Nephron progenitor cell (in vitro differentiated cells): ENCODE results near the gene ACTL6B.

ENCODE experiments used
- DNase-seq: peaks from one replicate; pipeline ENCODE4 v3.0.0; 2021
- H3K27ac Mint-ChIP-seq: 2 replicates; pipeline ENCODE4 v1.8.0; 2021; ENCODE audit warnings: mild to moderate bottlenecking, moderate library complexity, mixed read lengths
- H3K27me3 Mint-ChIP-seq: 2 replicates; pipeline ENCODE4 v1.8.0; 2021; ENCODE audit warnings: mild to moderate bottlenecking, low read depth, mixed read lengths; ENCODE audit not compliant: poor library complexity
- H3K36me3 Mint-ChIP-seq: 2 replicates; pipeline ENCODE4 v1.8.0; 2021; ENCODE audit warnings: low read depth, mixed read lengths
- H3K4me1 Mint-ChIP-seq: 2 replicates; pipeline ENCODE4 v1.8.0; 2021; ENCODE audit warnings: mixed read lengths
- H3K4me3 Mint-ChIP-seq: 2 replicates; pipeline ENCODE4 v1.8.0; 2021; ENCODE audit warnings: mild to moderate bottlenecking, moderate library complexity, mixed read lengths
- H3K9me3 Mint-ChIP-seq: 2 replicates; pipeline ENCODE4 v1.8.0; 2021; ENCODE audit warnings: mild to moderate bottlenecking, moderate library complexity, mixed read lengths
- CTCF ChIP-seq: fragments of 200-600 bp; sonication (generic); IDR thresholded peaks from 2 replicates; pipeline ENCODE4 v1.5.0; 2021; ENCODE audit warnings: antibody characterized with exemption

ACTL6B gene

DNA sequence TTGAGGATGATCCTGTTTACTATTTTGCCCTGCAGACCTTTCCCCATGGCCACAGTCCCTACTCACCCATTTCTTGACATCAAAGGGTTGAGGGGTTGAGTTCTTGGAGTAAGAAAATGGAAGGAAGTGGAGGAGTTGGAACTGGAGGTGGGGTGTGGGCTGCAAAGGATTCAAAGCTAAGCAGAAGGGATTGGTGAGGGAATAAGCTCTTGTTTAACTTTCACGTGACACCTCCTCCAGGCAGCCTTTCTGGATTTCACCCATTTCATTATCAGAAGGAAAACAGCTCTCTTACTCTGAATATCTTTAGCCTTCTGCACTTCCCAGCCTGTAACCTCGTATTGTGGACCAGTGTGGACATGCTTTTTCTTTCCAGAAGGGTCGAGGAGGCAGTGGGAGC is 30.2 kb downstream of the ACTL6B start:
- Mint-ChIP-seq H3K4me1 (peaks cover 19% of the 10 kb centered on the region), H3K9me3 (no peaks in the 10 kb centered on the region), H3K27ac (no peak overlapping the region), H3K27me3 (peaks cover 41% of the 10 kb centered on the region), H3K36me3 (peaks cover 6% of the 10 kb centered on the region), H3K4me3 (peak overlapping the region; percentile 68)
- DNase-seq = no peak
- no peak for TF ChIP-seq CTCF

GRCh38 chr7:100623951-100624824 is 32.1 kb downstream of the ACTL6B start:
- Mint-ChIP-seq H3K27ac (no peak overlapping the region), H3K9me3 (no peaks in the 10 kb centered on the region), H3K27me3 (peaks cover 36% of the 10 kb centered on the region), H3K36me3 (peaks cover 11% of the 10 kb centered on the region), H3K4me3 (no peak overlapping the region), H3K4me1 (peaks cover 26% of the 10 kb centered on the region)
- TF ChIP-seq CTCF = no peak
- DNase-seq = no peak

- Mint-ChIP-seq H3K27ac (no peak overlapping the region), H3K9me3 (no peaks in the 10 kb centered on the region), H3K4me3 (no peak overlapping the region), H3K4me1 (peaks cover 26% of the 10 kb centered on the region), H3K36me3 (peaks cover 11% of the 10 kb centered on the region), H3K27me3 (peaks cover 24% of the 10 kb centered on the region)
- no peak for TF ChIP-seq CTCF
- DNase-seq = no peak
Measured at GRCh38 chr7:100621554-100621953, 34.7 kb downstream of the ACTL6B start.

DNA sequence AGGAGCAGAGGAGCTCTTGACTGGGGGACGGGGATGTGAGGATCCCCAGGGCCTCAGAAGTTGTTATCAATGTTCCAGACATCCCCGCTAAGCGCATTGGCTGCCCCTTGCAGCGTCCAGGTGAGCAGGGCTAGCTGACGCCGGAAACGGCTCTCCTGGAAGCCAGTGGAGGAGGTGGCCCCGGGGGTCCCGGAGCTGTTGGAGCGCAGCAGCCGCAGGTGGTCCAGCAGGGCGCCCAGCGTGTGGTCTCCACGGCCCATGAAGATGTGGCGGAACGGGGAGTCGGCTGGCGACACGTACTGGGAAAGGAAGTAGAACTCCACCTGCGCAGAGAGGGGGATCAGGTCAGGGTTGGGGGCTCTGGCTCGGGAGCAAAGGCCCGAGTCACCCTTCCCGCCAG is 35.4 kb downstream of the ACTL6B start:
- TF ChIP-seq CTCF = no peak
- H3K4me1 Mint-ChIP-seq = peaks cover 20% of the 10 kb centered on the region
- no peak for DNase-seq
- H3K27me3 Mint-ChIP-seq = peaks cover 30% of the 10 kb centered on the region
- H3K4me3 Mint-ChIP-seq = no peak overlapping the region
- no peak overlapping the region for H3K27ac Mint-ChIP-seq
- H3K36me3 Mint-ChIP-seq = peaks cover 11% of the 10 kb centered on the region
- H3K9me3 Mint-ChIP-seq = no peaks in the 10 kb centered on the region

DNA sequence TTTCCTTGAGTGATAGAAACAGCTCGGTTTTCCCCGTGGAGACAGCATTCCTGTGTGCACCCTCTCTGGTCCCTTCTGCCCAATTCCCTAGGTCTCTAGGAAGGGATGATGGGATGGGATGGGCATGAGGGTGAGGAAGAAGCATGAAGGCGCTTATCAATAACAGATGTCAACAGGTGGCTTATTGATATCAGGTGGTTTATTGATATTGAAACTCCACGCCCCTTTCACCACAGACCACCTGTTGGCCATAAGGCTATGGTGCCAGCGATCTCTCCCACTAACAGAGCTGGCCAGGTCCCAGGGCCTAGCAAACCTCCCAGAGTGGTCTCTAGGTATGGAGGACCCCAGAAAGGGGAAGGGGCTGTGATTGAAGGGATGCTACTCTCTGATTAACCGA is 36.0 kb downstream of the ACTL6B start:
- Mint-ChIP-seq H3K4me3 (no peak overlapping the region), H3K27me3 (peaks cover 33% of the 10 kb centered on the region), H3K27ac (no peak overlapping the region), H3K4me1 (peaks cover 18% of the 10 kb centered on the region), H3K9me3 (no peaks in the 10 kb centered on the region), H3K36me3 (peaks cover 12% of the 10 kb centered on the region)
- TF ChIP-seq CTCF = no peak
- no peak for DNase-seq

- Mint-ChIP-seq H3K27ac (no peak overlapping the region), H3K36me3 (peaks cover 15% of the 10 kb centered on the region), H3K4me1 (peaks cover 13% of the 10 kb centered on the region), H3K4me3 (no peak overlapping the region), H3K27me3 (peaks cover 17% of the 10 kb centered on the region), H3K9me3 (no peaks in the 10 kb centered on the region)
- DNase-seq = no peak
- no peak for TF ChIP-seq CTCF
Measured at GRCh38 chr7:100614308-100614861, 41.9 kb downstream of the ACTL6B start.
